Measurements from ENCODE around the gene SOX15. TPM values are rescaled to one million over a fixed set of nuclear protein-coding genes. Genes with fewer than 3 reads are reported as not detected.
"Not testable (repeated sequence)": the region's sequence is repeated elsewhere in the genome, so short reads cannot be mapped to it uniquely, and the experiment has no call there.

Gene SOX15
- 0.23 TPM in 1 of 2 replicates, not detected in the other for total RNA-seq (2014; rRNA removed; shearing (Covaris generic); ENCODE audit: low replicate concordance)

DNA sequence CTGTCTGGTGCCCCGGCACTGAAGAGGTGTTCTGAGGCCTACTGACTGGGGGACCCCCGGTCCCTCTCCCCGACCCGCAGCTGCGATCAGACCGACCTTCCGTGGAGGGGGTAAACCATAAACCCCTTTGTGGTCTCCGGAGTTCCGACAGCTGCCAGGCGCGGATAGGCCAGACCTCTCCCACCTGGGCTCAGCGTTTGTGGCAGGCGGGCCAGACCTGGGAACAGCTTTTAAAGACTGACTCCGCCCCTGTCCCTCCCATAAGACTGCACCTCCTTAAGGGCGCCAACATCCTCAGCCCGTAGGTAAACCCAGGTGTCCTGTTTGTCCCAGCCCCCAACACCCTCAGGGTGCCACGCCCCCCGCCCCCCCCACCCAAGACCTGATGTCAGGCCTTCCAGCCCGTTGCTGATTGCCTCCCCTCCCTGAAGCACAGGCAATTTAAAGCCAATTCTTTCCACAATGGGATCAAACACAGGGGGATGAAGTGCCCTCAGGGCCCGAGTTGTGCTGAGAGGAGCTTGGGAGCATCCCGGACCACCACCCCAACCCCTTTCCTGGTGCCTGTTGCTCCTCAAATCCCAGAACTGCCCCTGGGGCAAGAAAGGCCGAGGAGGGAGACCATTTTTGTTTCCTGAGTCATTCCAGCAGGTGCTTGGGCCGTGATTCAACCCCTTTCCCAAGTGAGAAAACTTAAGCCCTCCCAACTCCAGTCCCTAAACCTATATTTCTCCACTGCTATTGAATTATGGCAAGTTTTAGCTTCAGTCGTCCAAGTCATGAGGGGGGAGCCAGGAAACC is at the start of gene SOX15:
TSS of gene SOX15 (minus strand) at position 204 of the 801 bp plus-strand sequence. CDS start 418 bp downstream, outside the sequence.
- Histone ChIP-seq H3K9me3 (no peaks in the 10 kb centered on the region), H3K4me3 (no peak within 1 kb of the TSS), H3K27me3 (no peaks in the 10 kb centered on the region), H3K36me3 (peaks cover 9% of the 10 kb centered on the region)
- no peak for DNase-seq

DNA sequence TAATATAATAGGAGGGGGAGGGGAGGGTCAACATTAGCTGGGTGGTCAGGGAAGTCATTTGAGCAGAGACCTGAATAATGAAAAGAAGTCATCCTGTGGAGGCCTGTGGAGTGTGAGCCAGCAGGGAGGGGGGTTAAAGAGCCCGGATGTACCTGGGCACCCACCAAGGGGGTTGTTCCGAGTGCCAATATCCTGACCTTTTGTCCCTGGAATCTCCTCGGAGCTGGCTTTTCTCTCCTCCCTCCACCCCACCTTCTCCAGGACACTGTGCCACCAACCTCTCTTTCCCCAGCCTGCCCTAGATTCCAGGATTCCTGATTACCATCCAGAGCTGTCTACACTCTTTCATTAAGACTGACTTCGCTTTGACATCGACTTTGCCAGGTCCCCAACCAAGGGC is 46.3 kb upstream of the SOX15 start:
- DNase-seq, result no peak
- no peaks in the 10 kb centered on the region for H3K9me3 ChIP-seq
- no peaks in the 10 kb centered on the region for H3K27me3 ChIP-seq
- H3K36me3 ChIP-seq, result no peaks in the 10 kb centered on the region
- no peak overlapping the region for H3K4me3 ChIP-seq

DNA sequence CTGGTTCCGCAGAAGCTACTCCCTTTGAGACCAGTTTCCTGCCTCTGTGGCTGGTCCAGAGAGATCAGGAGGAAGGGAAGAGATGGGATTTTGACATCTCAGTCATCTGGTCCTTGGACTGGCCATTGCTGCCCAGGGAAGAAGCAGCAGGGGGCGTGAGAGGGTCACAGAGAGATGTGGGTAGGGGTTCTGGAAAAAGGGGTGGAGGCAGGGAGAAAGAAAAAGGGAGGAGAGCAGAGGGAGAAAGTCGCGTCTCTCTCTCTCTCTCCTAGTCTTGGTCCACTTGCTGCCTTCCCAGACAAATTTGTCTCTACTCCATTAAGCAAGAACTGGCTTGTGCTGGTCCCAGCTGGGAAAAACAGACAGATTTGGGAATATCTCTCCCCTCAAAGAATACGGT is 44.5 kb upstream of the SOX15 start:
- H3K27me3 ChIP-seq, result no peaks in the 10 kb centered on the region
- no peaks in the 10 kb centered on the region for H3K9me3 ChIP-seq
- no peak overlapping the region for H3K4me3 ChIP-seq
- DNase-seq, result peak; percentile 23
- H3K36me3 ChIP-seq, result no peaks in the 10 kb centered on the region

DNA sequence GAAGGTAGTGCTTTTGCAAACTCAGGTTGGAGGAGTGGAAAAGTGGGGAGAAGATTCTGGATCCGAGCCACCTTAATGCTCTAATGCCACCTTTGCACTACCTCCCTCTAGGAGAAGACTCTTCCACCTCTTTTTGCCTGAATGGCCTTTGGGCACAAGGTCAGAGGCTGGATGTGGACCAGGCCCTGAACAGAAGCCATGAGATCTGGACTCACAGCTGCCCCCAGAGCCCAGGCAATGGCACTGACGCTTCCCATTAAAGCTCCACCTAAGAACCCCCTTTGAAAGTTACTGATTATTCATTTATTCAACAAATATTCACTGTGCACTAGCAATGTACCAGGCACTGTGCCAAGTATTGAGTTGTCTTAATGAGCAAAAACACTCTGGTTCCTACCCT is 43.2 kb upstream of the SOX15 start:
- Histone ChIP-seq H3K9me3 (no peaks in the 10 kb centered on the region), H3K4me3 (no peak overlapping the region), H3K36me3 (no peaks in the 10 kb centered on the region), H3K27me3 (no peaks in the 10 kb centered on the region)
- DNase-seq, result no peak

DNA sequence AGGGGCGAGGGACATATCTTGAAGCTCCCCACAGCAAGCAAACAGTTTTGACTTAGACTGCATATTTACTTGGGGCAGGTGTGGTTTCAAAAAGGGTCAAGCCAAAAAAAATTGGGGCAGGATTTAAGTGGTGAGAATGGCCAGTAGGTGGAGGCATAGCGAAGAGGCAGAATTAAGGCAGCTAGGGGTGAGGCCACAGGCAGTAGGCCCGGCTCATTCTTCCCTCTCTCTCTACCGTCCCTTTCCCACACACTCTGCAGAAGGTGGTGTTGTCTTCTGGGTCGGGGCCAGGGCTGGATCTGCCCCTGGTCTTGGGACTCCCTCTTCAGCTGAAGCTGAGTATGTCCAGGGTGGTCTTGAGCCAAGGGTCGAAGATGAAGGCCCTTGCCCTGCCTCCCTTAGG is 42.6 kb upstream of the SOX15 start:
- H3K4me3 ChIP-seq, result no peak overlapping the region
- no peaks in the 10 kb centered on the region for H3K36me3 ChIP-seq
- H3K27me3 ChIP-seq, result no peaks in the 10 kb centered on the region
- DNase-seq, result no peak
- no peaks in the 10 kb centered on the region for H3K9me3 ChIP-seq

DNA sequence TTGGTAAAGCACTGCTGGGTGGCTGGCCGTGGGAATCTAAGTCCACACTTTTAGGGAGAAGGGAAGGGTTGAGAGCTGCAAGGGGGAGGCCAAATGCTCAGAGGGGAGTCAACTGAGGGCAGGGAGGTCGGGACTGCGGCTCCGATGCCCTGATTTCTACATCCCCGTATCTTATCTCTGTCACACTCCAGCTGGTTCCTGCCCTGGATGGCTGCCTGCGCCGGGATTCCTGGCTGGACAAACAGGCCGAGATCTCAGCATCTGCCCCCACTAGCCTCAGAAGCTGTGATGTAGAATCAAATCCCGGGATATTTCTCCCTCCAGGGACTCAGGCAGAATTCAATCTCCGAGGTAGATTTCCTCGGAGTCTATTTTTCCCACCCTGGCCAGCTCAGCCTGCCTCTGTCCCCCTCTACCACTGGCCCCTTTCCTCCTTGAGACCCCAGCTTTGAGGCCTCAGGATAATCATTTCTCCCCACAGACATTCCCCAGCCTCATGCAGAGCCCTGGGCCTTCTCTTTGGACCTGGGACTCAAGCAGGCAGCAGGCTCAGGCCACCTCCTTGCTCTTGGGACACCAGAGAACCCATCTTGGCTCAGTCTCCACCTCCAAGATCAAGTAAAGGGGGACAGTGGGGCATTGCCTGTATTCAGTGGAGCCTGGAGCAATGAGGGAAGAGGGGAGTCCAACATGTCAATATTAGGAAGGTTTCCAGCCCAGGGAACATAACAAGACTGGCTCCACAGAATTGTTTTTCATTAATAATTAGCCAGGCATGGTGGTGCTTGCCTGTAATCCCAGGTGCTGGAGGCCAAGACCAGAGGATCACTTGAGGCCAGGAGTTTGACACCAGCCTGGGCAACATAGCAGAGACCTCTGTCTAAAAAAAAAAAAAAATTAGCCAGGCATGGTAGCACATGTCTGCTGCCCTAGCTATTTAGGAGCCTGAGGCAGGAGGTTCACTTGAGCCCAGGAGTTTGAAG is 41.8 kb upstream of the SOX15 start:
- Histone ChIP-seq H3K4me3 (no peak overlapping the region), H3K36me3 (no peaks in the 10 kb centered on the region), H3K27me3 (no peaks in the 10 kb centered on the region), H3K9me3 (no peaks in the 10 kb centered on the region)
- no peak for DNase-seq

DNA sequence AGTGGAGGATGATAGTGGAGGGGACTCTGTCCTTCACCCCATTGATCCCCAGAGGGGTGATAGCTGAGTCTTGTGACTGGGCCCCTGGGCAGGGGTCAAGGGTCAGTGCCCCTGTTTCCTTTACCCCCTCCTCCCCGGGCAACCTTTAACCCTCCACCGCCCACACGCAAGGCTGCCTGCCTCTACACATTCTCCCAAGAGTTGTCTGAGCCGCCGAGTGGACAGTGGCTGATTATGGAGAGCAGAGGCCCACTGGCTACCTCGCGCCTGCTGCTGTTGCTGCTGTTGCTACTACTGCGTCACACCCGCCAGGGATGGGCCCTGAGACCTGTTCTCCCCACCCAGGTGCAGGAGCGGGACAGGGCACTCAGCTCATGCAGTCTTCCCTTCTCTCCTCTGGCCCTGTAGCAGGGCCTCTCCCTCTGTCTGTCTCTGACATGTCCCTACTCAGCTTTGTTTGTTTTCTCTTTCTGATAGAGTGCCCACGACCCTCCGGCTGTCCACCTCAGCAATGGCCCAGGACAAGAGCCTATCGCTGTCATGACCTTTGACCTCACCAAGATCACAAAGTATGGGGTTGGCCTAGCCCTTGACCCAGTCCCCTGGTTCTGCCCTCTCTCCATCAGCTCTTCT is 40.2 kb upstream of the SOX15 start, which contains the start of gene SHBG:
TSS of gene SHBG (plus strand) at position 197 of the 633 bp plus-strand sequence. CDS start at position 235, 38 bp downstream.
- DNase-seq, result no peak
- Histone ChIP-seq H3K36me3 (no peaks in the 10 kb centered on the region; the same call in 1 of the 2 replicates), H3K9me3 (no peaks in the 10 kb centered on the region), H3K27me3 (no peaks in the 10 kb centered on the region), H3K4me3 (no peak within 1 kb of the TSS)

DNA sequence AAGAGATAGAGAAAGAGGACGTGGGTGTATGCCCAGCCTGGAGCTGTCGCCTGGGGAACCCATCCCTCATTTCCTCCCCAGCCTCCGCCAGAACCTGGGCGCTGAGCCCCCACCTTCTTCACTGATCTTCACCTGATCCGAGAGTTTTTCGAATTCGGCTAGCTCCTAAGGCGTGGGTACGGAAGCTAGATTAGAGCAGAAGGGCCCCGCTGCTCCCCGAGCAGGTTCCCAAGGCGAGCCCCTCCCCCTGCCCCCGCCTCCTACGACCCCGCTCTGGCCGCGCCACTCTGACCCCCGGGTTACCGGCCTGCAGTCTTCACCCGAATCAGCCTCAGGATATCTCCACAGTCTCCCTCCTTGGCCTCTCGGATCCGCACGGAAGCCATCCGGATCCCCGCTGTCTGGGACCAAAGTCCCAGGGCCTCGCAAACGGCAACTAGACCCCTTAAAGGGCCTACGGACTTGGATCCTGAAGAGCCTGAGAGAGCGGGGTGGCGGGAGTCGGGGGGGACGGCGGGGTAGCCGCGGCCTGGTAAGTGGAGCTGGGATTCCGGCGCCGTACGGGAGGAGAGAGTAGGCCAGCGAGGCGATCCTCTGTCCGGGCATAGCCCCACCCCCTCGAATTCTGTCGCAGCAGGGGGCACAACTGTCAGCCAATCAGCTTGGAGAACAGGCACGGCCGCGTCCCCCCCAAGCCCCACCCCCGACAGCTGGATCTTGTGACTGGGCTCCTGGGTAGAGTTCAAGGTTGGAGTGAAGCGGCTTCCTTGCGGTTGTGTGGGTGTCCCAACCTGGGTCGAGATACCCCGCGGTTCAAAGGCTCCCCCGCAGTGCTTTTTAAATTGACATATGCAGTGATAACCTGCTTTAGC is 37.6 kb upstream of the SOX15 start, which contains the start of gene SAT2:
TSS of gene SAT2 (minus strand) at position 572 of the 872 bp plus-strand sequence. CDS start at position 386, 186 bp downstream.
- DNase-seq, result peak; percentile 85

DNA sequence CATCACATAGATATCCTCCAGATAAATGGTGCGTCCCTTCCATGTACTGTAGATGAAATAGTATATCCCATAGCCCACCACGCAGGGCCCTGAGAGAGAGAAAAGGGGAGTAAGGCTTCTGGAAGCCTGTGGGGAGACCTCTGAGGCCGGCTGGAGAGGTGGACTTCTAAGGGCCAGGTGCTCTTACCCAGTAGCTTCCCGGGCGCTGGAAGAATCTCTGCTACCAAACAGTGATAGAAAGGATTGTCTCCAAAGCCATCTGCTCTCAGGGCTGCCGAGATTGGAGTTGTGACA is 37.0 kb upstream of the SOX15 start:
- H3K36me3 ChIP-seq, result no peaks in the 10 kb centered on the region; the same call in 1 of the 2 replicates
- no peak for DNase-seq
- no peaks in the 10 kb centered on the region for H3K27me3 ChIP-seq
- peak overlapping the region; percentile 69 for H3K4me3 ChIP-seq
- no peaks in the 10 kb centered on the region for H3K9me3 ChIP-seq

More for the DNA sequence above, 37.6 kb upstream of the SOX15 start, which contains the start of gene SAT2:
- H3K4me3 ChIP-seq, result peak within 1 kb of the TSS; percentile 69
- no peaks in the 10 kb centered on the region for H3K9me3 ChIP-seq
- H3K27me3 ChIP-seq, result no peaks in the 10 kb centered on the region
- no peaks in the 10 kb centered on the region; the same call in 1 of the 2 replicates for H3K36me3 ChIP-seq

DNA sequence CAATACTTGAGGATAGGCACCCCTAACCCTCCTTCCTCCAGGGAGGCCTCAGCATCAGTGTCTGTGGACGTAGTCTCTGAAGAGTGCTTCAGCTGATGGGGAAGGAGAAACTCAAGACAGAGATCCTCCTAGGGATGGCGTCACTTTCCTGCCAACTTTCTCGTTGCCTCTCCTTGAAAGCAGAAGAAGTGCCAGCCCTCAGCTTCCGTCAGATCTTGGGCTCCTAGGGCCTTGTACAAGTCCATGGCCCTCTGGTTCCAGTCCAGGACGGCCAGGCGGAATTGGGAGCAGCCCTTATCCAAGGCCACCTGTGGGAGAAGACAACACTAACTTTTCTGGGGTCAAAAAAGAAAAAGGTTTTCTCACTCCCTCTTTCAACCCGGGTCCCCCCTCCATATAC is 36.4 kb upstream of the SOX15 start:
- no peak overlapping the region for H3K4me3 ChIP-seq
- no peaks in the 10 kb centered on the region for H3K27me3 ChIP-seq
- H3K9me3 ChIP-seq, result no peaks in the 10 kb centered on the region
- no peaks in the 10 kb centered on the region; the same call in 1 of the 2 replicates for H3K36me3 ChIP-seq
- no peak for DNase-seq

DNA sequence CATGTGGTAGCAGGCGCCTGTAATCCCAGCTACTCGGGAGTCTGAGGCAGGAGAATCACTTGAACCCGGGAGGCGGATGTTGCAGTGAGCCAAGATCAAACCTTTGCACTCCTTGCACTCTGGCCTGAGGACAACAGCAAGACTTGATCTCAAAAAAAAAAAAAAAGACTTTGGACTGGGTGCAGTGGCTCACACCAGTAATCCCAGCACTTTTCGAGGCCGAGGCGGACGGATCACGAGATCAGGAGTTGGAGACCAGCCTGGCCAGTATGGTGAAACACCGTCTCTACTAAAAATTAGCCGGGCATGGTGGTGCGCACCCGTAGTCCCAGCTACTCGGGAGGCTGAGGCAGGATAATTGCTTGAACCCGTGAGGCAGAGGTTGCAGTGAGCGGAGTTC is 35.9 kb upstream of the SOX15 start:
- not testable (repeated sequence) for H3K4me3 ChIP-seq, H3K9me3 ChIP-seq, DNase-seq, H3K27me3 ChIP-seq, H3K36me3 ChIP-seq

DNA sequence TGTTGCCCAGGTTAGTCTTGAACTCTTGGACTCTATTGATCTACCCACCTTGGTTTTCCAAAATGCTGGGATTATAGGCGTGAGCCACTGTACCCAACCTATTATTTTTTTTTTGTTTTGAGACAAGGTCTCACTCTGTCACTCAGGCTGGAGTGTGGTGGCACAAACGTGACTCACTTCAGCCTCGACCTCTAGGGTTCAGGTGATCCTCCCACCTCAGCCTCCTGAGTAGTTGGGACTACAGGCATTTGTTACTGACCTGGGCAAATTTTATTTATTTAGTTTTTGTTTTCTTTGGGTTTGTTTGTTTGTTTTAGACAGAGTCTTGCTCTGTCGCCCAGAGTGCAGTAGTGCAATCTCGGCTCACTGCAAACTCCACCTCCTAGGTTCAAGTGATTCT is 33.8 kb upstream of the SOX15 start:
- no peak for DNase-seq
- no peak overlapping the region for H3K4me3 ChIP-seq
- H3K9me3 ChIP-seq, result no peaks in the 10 kb centered on the region
- no peaks in the 10 kb centered on the region for H3K27me3 ChIP-seq
- H3K36me3 ChIP-seq, result no peaks in the 10 kb centered on the region; the same call in 1 of the 2 replicates

DNA sequence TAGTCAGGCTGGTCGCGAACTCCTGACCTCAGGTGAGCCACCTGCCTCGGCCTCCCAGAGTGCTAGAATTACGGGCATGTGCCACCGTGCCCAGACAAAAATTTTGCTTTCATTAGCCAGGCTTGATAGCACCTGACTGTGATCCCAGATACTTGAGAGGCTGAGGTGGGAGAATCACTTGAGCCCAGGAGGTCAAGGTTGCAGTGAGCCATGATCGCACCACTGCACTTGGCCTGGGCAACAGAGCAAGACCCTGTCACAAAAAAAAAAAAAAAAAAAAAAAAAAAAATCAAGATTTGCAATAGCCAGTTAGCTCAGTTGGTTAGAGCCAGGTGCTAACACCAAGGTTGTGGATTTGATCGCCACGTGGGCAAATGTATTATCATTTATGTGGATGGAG is 30.9 kb upstream of the SOX15 start:
- Histone ChIP-seq H3K4me3 (no peak overlapping the region), H3K9me3 (no peaks in the 10 kb centered on the region), H3K27me3 (no peaks in the 10 kb centered on the region), H3K36me3 (no peaks in the 10 kb centered on the region)
- no peak for DNase-seq

DNA sequence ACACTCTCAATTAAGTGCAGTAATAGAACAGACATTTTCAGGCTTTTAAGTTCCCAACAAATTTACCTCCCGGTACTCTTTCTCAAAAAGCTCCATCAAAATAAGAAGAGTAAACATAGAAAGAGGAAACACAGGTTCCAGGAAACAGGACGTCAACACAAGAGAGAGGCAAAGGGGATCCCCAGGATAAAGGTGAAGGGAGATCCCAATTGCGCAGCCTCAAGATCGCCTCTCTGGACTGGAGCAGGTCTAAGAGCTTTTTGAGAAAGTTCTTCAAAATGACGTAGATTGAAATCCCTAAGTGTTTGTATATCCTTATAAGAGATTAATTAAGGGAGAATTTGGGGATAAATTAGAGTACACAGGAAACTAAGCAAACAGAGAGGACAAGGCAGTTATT is 28.7 kb upstream of the SOX15 start:
- H3K9me3 ChIP-seq, result no peaks in the 10 kb centered on the region
- no peak overlapping the region for H3K4me3 ChIP-seq
- no peaks in the 10 kb centered on the region for H3K27me3 ChIP-seq
- no peak for DNase-seq
- no peaks in the 10 kb centered on the region for H3K36me3 ChIP-seq

DNA sequence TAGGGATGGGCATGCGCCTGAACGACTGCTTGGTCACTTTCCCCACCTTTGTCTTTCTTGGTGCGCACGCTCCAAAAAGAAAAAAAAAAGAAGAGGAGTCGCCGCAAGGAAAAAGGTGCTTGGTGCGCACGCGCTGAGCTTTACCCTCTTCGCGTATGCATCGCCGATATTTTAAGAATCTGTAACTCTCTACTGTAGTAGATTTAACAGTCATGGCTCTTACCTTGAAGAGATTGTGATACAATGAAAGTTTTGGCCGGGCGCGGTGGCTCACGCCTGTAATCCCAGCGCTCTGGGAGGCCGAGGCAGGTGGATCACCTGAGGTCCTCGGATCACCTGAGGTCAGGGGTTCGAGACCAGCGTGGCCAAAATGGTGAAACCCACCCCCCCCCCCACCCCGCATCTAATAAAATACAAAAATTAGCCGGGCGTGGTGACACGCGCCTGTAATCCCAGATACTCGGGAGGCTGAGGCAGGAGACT is 25.4 kb upstream of the SOX15 start:
- DNase-seq, result no peak
- H3K27me3 ChIP-seq, result no peaks in the 10 kb centered on the region

More for the DNA sequence above, 25.4 kb upstream of the SOX15 start:
- H3K36me3 ChIP-seq, result 0 out of 2 replicates have a peak, but pooled peaks cover 7% of the 10 kb centered on the region
- H3K9me3 ChIP-seq, result no peaks in the 10 kb centered on the region
- peak overlapping the region; percentile 69 for H3K4me3 ChIP-seq

All from MG63 (cell line).